DMS 273 (cell line): Measurements from ENCODE around the gene REM2.
"Not testable (repeated sequence)": the region's sequence is repeated elsewhere in the genome, so short reads cannot be mapped to it uniquely, and the experiment has no call there.

Experiments used
- DNase-seq: peaks from one replicate; lab custom pipeline; 2025; ENCODE audit not compliant: unreplicated experiment; lab: John Stamatoyannopoulos, UW

Gene REM2

DNA sequence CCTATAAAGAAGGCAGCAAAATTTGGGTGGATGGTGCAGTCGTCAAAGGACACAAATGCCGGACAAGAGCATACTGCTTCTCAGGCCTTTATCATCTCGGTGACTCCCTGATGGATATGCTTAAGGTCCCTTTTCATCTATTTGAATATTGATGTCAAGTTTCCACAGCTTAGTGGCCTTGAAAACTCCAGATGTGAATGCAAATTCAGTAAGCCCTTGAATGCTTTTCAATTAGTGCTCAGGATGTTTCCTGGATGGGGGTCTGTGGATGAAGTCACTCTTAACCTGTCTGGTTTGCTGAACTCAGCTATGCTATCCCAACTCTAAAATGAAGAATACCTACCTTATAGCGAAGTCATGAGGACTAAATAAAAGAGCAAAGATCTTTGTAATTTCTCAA, 10.7 kb downstream of the REM2 start:
- no peak for DNase-seq

GRCh38 chr14:22895402-22895801, 12.4 kb downstream of the REM2 start:
- no peak for DNase-seq

DNA sequence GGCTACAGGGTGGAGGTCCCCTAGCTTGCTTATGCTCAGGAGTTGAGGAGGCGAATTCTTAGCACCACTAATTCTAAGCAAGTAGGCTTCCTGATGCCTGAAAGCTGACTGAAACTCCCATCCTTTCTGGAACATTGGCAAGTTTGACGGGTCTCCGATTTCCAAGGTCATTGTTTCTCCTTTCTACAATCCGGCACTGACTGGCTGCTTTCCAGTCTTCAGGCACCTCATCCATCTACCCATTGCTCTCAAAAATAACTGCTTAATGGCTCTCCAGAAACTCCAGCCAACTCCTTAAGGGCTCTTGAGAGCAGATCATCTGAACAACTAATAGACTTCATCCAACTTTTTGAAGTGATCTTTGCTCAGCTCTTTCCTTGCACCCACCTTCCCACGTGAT, 13.3 kb downstream of the REM2 start:
- DNase-seq = no peak

- DNase-seq = no peak
Measured at GRCh38 chr14:22896760-22897159, 13.7 kb downstream of the REM2 start.

DNA sequence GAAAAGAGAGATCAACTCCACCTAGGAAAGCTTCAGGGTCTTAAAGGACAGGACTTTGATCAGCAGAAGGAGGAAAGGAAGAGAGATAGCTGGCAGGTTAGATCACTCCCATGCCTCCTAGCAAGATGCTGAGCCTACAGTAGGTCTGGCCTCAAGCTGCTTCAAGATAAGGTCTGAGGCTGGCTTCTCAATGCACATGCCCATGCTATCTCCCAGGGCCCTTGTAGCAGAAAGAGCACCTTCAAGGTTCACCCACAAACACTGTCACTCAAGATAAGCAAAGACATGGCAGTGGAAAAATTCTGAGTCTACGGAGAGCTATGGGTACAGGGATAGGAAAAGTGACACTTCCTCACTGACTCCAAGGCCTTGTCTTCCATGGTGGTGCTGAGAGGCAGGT, 14.3 kb downstream of the REM2 start:
- no peak for DNase-seq

DNA sequence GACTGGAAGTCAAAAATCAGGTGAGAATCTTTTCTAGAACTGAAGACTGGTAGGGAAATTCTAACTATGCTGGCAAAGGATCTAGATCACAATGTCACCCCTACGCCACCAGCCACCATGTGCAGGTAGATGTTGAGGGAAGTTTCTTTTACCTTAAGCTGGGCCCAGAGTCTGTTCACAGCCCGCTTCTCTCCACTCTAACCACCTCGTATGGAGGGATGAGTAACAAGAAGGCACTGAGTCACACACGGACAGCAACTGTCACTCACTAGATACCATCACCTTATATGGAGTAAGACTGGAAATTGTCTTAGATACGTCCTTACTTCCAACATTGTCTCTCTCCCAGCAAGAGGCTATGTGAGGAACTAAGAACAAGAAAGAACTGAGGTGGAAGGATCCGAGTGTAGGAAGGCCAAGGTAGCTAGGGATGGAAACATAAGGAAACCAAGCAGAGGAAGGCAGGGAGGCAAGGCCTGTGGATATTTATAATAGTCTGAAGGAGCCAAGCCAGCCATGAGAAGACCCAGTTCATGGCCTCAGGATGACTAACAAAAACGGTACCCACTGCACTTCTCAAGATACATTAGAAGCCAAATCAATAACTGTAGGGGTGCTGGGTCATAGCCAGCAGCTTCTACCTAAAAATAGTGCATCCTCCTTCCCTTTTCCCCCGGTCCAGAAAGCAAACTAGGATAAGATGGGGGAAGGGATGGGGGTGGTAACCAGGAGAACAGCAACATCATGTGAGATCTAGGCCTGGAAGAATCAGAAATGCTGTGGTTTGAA, 15.5 kb downstream of the REM2 start:
- no peak for DNase-seq

DNA sequence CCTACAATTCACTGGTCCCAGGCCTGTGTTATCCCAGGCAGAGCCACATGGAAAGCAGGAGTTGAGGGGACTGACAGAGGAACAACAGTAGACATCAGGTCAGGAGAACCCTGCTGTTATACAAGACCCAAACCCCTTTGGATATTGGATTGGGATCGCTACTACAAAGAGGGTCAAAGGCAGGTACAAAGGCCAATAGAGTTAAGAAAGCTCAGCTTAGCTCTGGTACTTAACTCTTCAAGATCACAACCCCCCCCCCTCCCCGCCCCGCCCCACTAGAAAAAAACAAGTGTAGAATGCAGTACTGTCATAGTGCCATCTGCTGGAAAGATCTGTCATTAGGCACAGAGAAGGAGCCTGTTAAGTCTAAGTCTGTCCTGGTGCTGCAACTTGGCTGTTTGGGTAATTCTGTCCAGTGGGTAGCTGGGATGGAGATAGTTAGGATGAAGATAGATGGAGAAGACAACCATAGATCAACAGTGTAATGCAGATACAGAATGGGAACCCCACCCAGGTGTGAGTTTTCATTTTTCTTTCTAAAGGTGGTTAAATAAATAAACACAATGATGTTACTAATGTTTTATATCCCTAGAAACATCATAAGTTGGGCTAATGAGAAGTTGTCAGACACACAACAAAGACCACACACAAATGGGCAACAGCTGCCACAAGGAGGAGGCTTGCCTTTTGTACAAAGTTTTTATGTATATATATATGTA, 17.2 kb downstream of the REM2 start:
- peak; percentile 86 for DNase-seq

- no peak for DNase-seq
Measured at GRCh38 chr14:22901799-22902198, 18.8 kb downstream of the REM2 start.

DNA sequence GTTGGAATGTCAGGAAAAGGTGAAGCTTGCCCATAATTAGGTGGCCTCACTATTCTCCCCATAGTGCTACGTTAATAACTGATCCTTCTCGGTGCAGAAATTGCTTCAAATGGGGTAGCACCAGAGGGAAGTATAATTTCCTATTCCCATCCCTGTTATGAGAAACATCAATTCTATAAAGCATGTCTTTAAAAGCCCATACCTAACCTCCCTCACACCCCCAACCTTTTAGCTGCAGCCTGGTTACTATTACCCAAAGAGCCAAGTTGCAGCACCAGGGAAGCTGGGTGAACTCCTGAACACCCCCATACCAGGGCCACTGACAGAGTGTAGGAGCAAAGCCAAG, 20.7 kb downstream of the REM2 start:
- no peak for DNase-seq

GRCh38 chr14:22905627-22906026, 22.6 kb downstream of the REM2 start:
- DNase-seq = no peak

- DNase-seq = no peak
Measured at GRCh38 chr14:22906073-22906472, 23.1 kb downstream of the REM2 start.

- DNase-seq = no peak
Measured at GRCh38 chr14:22907429-22907828, 24.4 kb downstream of the REM2 start.

DNA sequence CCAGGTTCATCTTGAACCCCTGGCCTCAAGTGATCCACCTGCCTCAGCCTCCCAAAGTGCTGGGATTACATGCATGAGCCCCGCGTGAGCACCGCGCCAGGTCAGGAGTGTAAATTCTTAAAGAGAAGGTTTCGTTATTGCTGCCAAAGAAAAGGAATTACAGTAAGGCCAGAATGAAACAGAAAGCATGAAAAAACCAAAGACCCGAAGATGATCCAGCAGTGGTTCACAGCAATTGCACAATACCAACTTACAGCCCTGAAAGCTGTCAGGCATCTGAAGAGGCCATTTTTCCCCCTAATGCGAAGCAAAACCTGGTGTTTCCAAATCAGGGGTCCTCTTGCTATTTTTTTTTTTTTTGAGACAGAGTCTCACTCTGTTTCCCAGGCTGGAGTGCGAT, 25.6 kb downstream of the REM2 start:
- DNase-seq = no peak

DNA sequence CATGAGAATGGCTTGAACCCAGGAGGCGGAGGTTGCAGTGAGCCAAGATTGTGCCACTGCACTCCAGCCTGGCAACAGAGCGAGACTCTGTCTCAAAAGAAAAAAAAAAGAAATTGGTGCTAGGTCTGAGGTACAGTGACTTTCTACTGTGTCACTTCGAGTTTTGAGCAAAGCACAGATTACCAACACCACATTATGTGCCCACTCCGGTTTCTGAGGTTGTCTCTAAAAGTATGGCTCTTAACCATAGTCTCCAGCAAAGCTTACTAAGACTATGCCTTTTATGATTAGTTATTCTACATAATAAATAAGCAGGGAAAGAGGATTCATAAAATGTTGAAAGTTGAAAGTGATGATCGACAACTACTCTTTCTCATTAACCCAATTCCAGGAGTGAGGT, 27.9 kb downstream of the REM2 start:
- DNase-seq = no peak

GRCh38 chr14:22914836-22915235, 31.8 kb downstream of the REM2 start:
- not testable (repeated sequence) for DNase-seq

- no peak for DNase-seq
Measured at GRCh38 chr14:22915886-22916521, 33.0 kb downstream of the REM2 start.

DNA sequence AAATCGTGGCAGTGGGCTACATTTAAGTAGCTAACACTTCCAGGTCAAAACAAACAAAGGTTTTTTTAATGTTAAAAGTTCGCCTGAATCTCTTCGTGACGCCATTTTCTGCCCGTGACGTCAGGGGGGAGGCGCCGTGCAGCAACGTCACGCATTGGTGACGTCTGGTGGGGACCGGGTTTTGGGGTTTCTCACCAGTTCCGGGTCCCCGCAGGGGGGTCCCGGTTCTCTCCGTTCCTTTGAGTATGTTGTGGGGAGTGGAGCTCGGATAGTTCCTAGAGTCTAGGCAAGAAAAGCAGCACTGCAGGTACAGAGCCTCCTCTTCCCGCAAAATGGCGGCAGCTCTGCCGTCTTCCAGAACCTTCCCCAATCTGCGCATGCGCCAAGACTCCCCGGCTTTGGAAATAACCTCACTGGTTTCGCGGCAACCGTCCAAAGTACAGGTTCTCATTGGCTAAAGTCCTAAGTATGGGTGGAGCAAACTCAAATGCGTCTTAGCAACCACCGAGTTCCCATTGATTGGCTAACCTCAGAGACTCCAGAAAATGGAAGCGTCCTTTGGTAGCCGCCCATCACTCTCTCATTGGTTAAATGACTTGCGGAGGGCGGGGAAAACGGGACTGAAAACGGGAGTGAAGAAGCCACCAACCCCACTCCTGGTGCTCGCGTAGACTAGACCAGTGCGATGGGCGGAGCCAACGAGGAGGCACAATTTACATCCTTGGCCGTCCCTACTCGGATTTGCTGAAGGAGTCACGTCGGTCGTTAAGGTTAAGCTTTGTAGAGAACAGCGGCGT, 36.0 kb downstream of the REM2 start, which contains the start of gene RBM23:
Gene RBM23, minus strand, starts transcription at position 346 of the 797 bp plus-strand sequence.
- peak; percentile 100 for DNase-seq

DNA sequence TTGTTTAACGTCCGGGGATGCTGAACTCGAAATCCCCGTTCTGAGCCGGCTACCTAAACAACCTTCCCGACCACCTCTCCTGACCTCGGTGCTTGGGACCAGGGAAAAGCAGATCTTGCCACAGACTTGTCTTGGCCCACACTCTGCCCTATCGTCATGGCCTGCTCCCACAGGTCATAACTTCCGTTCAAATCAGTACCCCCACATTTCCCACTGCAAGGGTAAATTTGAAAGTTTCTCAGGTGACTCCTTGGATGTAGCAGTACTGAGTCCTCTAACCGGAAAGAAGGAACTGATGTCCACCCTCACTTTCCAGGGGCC, 36.5 kb downstream of the REM2 start:
- no peak for DNase-seq

DNA sequence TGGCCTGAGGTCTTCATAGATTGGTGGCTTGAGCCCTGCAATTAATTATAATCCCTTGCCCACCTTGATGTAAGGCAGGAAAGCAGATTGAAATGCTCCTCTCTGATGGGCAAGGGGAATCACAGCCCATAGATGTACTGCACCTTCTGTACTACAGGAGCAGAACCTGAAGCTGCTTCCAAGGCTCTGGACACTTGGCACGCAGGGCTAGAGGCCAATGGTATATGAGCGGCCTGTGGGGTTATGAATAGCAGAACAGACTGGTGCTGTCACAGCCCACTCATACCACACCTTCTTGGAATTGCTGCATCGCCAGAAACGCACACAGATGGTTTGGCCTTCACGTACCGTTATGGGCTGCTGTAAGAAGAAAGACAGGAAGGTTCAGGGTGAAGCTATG, 37.7 kb downstream of the REM2 start:
- no peak for DNase-seq

- DNase-seq = no peak
Measured at GRCh38 chr14:22922294-22922693, 39.3 kb downstream of the REM2 start.

DNA sequence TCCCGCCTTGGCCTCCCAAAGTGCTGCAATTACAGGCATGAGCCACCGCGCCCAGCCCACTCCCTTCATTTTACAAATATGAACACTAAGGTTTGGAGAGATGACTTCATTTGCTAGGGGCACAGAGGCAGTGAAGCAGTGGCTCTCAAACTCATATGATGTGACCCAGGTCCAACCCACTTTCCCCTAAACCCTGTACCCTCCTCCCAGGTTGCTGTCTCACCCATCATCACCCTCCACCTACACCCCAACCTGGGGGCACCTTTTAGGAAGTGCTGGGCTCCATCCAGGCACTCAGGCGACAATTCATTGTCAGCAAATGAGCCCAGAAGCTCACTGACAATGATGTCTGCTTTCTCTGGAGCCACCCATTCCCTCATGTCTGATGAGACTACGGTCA, 40.7 kb downstream of the REM2 start:
- DNase-seq = no peak

DNA sequence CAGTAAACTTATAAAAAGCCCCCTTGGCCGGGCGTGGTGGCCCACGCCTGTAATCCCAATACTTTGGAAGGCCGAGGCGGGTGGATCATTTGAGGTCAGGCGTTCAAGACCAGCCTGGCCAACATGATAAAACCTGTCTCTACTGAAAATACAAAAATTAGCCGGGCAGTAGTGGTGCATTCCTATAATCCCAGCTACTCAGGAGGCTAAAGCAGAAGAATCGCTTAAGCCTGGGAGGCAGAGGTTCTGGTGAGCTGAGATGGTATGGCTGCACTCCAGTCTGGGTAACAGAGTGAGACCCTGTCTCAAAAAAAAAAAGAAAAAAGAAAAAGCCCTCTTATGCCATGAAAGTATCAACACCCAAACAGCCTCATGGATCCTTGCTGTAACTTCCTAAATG, 42.5 kb downstream of the REM2 start:
- no peak for DNase-seq
